GM21515 (cell line): ENCODE results near the gene SLC23A2.
"Not testable (repeated sequence)": the region's sequence is repeated elsewhere in the genome, so short reads cannot be mapped to it uniquely, and the experiment has no call there.

Source experiments
- ATAC-seq: cut with Tn5 transposase; IDR thresholded peaks from one replicate; pipeline ENCODE4 v1.9.1; 2021; ENCODE audit not compliant: unreplicated experiment

SLC23A2 gene

DNA sequence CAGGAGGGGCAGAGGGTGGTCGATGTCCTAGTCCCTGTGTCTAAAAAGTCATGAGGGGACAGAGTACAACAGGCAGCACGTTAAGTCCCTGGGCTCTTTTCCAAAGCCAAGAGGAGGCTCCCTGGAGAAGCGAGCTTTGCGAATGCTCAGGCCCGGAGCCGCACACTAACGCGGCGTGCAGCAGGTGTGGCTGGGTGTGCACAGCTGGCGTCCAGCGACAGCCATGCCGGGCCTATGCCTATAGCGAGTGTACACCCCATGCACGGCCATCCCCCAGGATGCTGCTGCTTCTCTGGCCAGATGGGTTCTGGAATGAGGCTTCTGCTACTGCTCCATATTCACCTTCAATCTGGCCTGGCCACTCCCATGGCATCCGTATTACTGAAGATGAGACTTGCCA is 148.3 kb downstream of the SLC23A2 start:
- ATAC-seq, result no peak

GRCh38 chr20:4850960-4851359 is 150.3 kb downstream of the SLC23A2 start:
- ATAC-seq, result no peak

DNA sequence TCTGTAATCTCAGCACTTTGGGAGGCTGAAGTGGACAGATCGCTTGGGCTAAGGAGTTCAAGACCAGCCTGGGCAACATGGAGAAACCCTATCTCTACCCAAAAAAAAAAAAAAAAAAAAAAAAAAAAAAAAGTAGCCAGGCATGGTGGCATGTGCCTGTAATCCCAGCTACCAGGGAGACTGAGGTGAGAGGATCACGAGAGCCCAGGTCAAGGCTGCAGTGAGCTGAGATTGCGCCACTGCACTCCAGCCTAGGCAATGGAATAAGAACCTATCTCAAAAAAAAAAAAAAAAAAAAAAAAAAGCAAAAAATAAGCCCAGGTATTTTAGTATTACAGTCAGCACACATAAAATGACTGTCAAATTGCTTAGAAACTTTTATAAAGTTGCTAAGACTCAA is 152.5 kb downstream of the SLC23A2 start:
- ATAC-seq, result not testable (repeated sequence)

DNA sequence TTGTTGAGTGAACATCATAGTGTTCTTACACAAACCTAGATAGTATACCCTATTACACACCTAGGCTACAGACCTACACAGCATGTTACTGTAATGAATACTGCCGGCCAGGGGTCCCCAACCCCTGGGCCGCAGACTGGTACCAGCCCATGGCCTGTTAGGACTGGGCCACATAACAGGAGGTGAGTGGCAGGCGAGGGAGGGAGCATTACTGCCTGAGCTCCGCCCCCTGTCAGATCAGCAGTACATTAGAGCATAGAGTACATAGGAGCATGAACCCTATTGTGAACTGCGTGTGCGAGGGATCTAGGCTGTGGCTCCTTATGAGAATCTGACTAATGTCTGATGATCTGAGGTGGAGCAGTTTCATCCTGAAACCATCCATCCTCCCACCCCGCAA is 153.3 kb downstream of the SLC23A2 start:
- ATAC-seq, result no peak

DNA sequence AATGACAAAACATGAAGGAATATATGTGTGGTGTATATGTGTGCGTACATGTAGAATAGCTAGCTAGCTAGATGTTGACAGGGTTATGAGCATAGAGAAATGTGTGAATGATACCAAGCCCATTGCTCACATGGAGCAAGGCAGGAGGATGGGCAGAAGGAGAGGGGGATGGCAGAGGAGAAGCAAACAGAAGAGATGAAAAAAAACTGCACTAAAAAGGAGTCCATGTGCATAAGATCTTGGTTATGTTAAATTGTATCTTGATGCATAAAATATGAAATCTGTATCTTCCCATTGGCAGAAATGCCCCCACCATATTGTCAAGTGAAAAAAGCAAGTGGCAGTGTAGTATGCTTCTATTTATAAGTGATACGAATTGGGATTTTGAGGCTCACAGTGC is 154.5 kb downstream of the SLC23A2 start:
- ATAC-seq, result no peak

GRCh38 chr20:4844751-4845465 is 156.4 kb downstream of the SLC23A2 start:
- no peak for ATAC-seq

DNA sequence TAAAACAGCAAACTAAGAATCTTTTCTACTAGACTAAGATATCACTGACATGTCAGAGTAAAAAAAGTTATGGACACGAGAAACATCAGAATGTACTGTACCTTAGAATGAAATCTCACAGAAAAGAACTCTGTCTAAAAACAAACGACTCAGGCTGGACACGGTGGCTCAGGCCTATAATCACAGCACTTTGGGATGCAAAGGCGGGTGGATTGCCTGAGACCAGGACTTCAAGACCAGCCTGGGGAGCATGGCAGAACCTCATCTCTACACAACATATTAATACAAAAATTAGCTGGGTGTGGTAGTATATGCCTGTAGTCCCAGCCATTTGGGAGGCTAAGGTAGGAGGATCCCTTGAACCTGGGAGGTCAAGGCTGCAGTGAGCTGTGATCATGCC is 157.0 kb downstream of the SLC23A2 start:
- ATAC-seq, result no peak

GRCh38 chr20:4840801-4841200 is 160.5 kb downstream of the SLC23A2 start:
- ATAC-seq, result no peak

DNA sequence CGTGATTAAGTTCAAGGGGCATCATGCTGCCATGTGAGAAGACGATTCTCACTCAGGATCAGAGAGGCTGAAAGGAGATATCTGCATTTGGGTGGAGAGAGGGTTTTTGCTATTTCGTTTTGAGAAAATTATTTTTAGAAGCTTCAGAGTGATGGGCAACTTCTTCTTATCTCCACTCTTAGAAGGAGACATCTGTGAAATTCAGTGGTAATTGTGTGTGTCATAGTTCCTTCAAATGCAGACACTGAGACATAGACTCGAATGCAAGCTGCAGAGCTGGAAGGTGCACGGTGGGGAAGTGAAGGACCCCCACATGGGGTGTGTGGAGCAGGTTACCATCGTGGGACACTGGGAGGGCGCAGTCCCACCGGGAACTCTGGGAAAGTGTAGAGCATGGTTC is 162.8 kb downstream of the SLC23A2 start:
- ATAC-seq, result no peak

- no peak for ATAC-seq
Measured at GRCh38 chr20:4837760-4838159, 163.6 kb downstream of the SLC23A2 start.

GRCh38 chr20:4836935-4837334 is 164.4 kb downstream of the SLC23A2 start:
- no peak for ATAC-seq

DNA sequence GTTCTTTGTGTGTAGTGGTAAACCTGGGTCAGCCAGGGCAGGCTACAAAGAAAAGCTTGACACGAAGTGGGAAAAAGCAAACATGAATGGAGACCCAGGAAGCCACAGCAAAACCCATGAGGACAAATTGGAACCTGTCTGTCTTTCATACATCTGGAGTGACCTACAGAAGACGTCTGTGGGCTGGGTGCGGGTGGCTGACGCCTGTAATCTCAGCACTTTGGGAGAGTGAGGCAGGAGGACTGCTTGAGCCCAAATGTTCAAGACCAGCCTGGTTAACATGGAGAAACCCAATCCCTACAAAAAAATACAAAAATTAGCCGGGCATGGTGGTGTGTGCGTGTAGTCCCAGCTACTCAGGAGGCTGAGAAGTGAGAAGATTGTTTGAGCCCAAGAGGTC is 164.8 kb downstream of the SLC23A2 start:
- no peak for ATAC-seq

DNA sequence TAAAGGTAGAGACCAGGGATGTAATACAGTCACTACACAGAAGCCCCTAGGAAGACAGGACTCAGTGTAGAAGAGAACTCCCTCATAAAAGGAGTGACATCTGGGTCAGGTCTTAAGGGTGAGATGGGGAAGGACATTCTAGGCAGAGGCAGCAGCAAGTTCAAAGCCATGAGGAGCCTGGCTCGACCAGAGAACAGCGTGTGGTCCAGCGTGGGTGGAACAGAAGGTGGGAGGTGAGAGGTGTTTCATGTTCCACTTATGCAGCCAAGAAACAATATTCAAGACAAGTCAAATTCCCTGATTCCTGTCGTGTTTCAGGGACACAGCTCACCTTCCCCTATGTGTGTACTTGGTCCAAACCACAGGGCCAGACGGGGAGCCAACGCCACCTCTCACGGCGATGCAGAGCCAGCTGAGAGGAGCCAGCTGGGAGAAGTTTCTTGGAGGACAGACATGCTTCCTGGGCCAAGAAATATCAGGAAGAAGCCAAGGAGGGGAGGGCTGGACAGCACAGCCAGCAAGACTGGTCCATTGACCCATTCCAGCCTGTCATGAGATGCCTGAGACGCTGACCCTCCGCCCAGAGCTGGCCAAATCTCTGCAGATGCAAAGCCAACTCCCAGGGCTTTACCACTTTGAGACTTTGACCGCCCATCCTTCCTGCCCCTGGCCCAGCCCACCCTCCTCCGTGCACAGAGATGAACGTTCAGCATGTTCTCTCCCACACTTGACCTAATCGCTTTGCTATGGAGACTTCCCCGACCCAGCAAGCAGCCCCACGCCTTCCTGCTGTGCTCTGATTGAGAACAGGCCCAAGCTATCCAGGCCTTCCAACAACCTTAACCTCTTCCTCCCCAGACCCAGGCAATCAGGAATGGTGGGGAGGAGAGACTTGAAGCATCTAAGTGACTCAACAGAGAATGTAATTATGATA is 165.8 kb downstream of the SLC23A2 start:
- ATAC-seq, result no peak

- no peak for ATAC-seq
Measured at GRCh38 chr20:4833074-4833728, 168.1 kb downstream of the SLC23A2 start.

GRCh38 chr20:4832469-4832868 is 168.8 kb downstream of the SLC23A2 start:
- no peak for ATAC-seq

DNA sequence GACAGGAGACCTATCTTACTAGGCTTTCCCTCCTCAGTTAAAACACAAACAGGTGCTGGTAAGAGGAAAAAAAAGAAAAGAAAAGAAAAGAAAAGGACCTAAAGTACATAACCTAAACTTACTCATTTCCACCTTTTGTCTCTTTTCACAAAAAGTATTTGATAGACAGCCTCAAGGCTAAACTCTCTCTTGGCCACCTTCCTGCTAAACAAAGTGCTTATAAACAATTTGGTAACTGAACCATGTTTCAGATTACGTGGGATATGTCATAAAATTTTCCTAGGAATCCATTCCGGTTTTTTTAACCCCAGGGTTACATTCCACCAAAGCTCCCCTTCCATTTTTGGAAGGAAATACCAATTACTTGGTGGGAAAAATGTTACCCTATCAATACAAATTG is 170.6 kb downstream of the SLC23A2 start:
- ATAC-seq, result no peak

- ATAC-seq, result no peak
Measured at GRCh38 chr20:4830259-4830658, 171.1 kb downstream of the SLC23A2 start.

- ATAC-seq, result no peak
Measured at GRCh38 chr20:4829514-4830215, 171.6 kb downstream of the SLC23A2 start.

DNA sequence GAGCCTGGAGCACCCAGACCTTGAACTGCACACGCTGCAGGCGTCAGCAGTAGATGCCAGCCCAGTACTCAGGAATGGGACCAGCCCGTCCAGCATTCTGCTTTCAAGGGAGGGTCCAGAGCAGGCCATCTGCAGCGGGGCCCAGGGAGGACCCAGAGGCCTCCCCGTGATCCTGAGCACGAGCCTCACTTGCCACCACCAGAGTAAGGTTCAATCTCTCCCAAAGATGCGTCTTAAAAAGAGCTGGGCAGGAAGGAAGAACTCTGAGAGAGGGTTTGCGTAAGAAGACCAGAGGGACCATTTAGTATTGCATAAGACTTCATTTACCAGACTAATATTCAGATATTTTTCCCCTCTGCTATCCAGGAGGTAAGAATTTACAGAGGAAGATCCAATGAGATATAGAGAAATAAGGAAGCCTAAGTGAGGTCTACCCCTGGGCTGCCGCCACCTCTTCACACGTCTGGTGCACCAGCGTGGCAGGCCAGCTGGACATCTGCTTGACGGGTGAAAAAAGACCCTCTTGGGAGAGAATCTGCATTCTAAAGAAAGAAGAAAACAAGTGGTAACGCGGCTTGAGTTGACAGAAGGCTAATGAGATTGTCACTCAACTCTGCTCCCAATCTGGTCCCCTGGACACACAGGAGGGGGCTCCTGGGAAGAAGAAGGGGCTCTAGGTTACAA is 172.3 kb downstream of the SLC23A2 start:
- no peak for ATAC-seq

GRCh38 chr20:4821590-4821989 is 179.7 kb downstream of the SLC23A2 start:
- ATAC-seq, result no peak
